Liver (tissue), 9 donors: ENCODE measurements around the gene RNF152. TPM values are rescaled to one million over a fixed set of nuclear protein-coding genes. Genes with fewer than 3 reads are reported as not detected.

ENCODE experiments used
- DNase-seq: peaks from one replicate; pipeline ENCODE4 v3.0.0-alpha.2; 2017; ENCODE audit warnings: low spot score
- H3K27ac ChIP-seq, 2 donors: one replicate each; pipeline ENCODE4 v1.7.0; 2013; ENCODE audit warnings: inconsistent platforms in 2 of 2, low read length in 2 of 2, control low read depth in 1 of 2, low read depth in 1 of 2, mild to moderate bottlenecking in 1 of 2
- H3K27me3 ChIP-seq, 4 donors: one replicate each; pipeline versions ENCODE4 v1.6.1 to v1.7.0; 2013; ENCODE audit warnings: low read length in 3 of 4, inconsistent platforms in 1 of 4, mild to moderate bottlenecking in 1 of 4, moderate library complexity in 1 of 4; ENCODE audit not compliant: control insufficient read depth in 4 of 4, insufficient read depth in 4 of 4
- H3K36me3 ChIP-seq, 4 donors: one replicate each; pipeline versions ENCODE4 v1.6.1 to v1.7.0; 2013; ENCODE audit warnings: low read length in 3 of 4, mild to moderate bottlenecking in 3 of 4, low read depth in 1 of 4, moderate library complexity in 1 of 4; ENCODE audit not compliant: control insufficient read depth in 4 of 4, insufficient read depth in 3 of 4
- H3K4me1 ChIP-seq, 4 donors: one replicate each; pipeline versions ENCODE4 v1.6.1 to v1.7.0; 2013; ENCODE audit warnings: low read length in 3 of 4, mild to moderate bottlenecking in 3 of 4, moderate library complexity in 1 of 4; ENCODE audit not compliant: control insufficient read depth in 4 of 4, insufficient read depth in 4 of 4
- H3K4me3 ChIP-seq, 3 donors: one replicate each; pipeline versions ENCODE4 v1.6.1 to v1.7.0; 2013; ENCODE audit warnings: low read length in 3 of 3, control low read depth in 1 of 3, low read depth in 1 of 3, mild to moderate bottlenecking in 1 of 3
- H3K9ac ChIP-seq, 2 donors: one replicate each; pipeline ENCODE4 v1.7.0; 2013; ENCODE audit warnings: low read length in 2 of 2, mild to moderate bottlenecking in 2 of 2, moderate library complexity in 2 of 2, control low read depth in 1 of 2, low read depth in 1 of 2
- H3K9me3 ChIP-seq, 4 donors: one replicate each; pipeline versions ENCODE4 v1.6.1 to v1.7.0; 2013; ENCODE audit warnings: low read length in 3 of 4; ENCODE audit not compliant: control insufficient read depth in 4 of 4
- EGR1 ChIP-seq, 2 donors: IDR thresholded peaks; 2 replicates each; pipeline ENCODE4 v1.6.1; 2016 to 2018; ENCODE audit warnings: antibody characterized with exemption in 2 of 2, low read depth in 2 of 2
- FOXA1 ChIP-seq: IDR thresholded peaks from 2 replicates; pipeline ENCODE4 v1.6.1; 2016; ENCODE audit warnings: antibody characterized with exemption
- FOXA2 ChIP-seq: IDR thresholded peaks from 2 replicates; pipeline ENCODE4 v1.6.1; 2016; ENCODE audit warnings: antibody characterized with exemption
- GABPA ChIP-seq, 2 donors: IDR thresholded peaks in 1 of 2; conservative IDR thresholded peaks in 1 of 2; 2 replicates each; pipeline ENCODE4 v1.6.1; 2016; ENCODE audit warnings: antibody characterized with exemption in 2 of 2, mild to moderate bottlenecking in 1 of 2, moderate library complexity in 1 of 2
- HNF4A ChIP-seq, 2 donors: conservative IDR thresholded peaks; 2 replicates each; pipeline ENCODE4 v1.6.1; 2016; ENCODE audit warnings: antibody characterized with exemption in 2 of 2, mild to moderate bottlenecking in 2 of 2
- HNF4G ChIP-seq: IDR thresholded peaks from 2 replicates; pipeline ENCODE4 v1.6.1; 2016; ENCODE audit warnings: antibody characterized with exemption
- NR2F2 ChIP-seq: IDR thresholded peaks from 2 replicates; pipeline ENCODE4 v1.6.1; 2016; ENCODE audit warnings: antibody characterized with exemption
- RAD21 ChIP-seq, 2 donors: IDR thresholded peaks; 2 replicates each; pipeline ENCODE4 v1.6.1; 2016; ENCODE audit warnings: antibody characterized with exemption in 2 of 2, mild to moderate bottlenecking in 2 of 2
- RXRA ChIP-seq, 2 donors: IDR thresholded peaks; 2 replicates each; pipeline ENCODE4 v1.6.1; 2017 to 2018; ENCODE audit warnings: antibody characterized with exemption in 2 of 2, mild to moderate bottlenecking in 1 of 2
- SP1 ChIP-seq: IDR thresholded peaks from 2 replicates; pipeline ENCODE4 v1.6.1; 2018; ENCODE audit warnings: antibody characterized with exemption, mild to moderate bottlenecking
- TAF1 ChIP-seq: conservative IDR thresholded peaks from 2 replicates; pipeline ENCODE4 v1.6.1; 2016; ENCODE audit warnings: antibody characterized with exemption, mild to moderate bottlenecking
- YY1 ChIP-seq: IDR thresholded peaks from 2 replicates; pipeline ENCODE4 v1.6.1; 2016; ENCODE audit warnings: antibody characterized with exemption, mild to moderate bottlenecking
- WGBS: extraction: QIAGEN DNeasy Blood & Tissue Kit; methylation state at CpG from one replicate; pipeline ENCODE4 v1.1.7; 2013; 5-methylcytosine and 5-hydroxymethylcytosine counted together
- polyA plus RNA-seq, 2 donors: library from polyadenylated mRNA; stranded (reverse) in 1 of 2; unstranded in 1 of 2; fragments of 200-250 nt in 1 of 2; fragments of >200 nt in 1 of 2; fragmentation: Nextera tagmentation in 1 of 2; extraction: Ambion mirVana in 1 of 2; gene quantifications; one replicate each; pipeline versions ENCODE4 v1.2.1 to v1.2.3, GENCODE V29; 2013 to 2015
- total RNA-seq, 2 donors: library from RNA; depleted of rRNA; stranded (reverse); fragments of >200 nt; gene quantifications; one replicate each; pipeline ENCODE4 v1.2.3, GENCODE V29; 2014
- TF ChIP-seq, protein P1 (sequence below): IDR thresholded peaks from 2 replicates; pipeline ENCODE4 v1.6.1; 2016; ENCODE audit warnings: antibody characterized with exemption, mild to moderate bottlenecking
- TF ChIP-seq, protein P2 (sequence below): IDR thresholded peaks from 2 replicates; pipeline ENCODE4 v1.6.1; 2016; ENCODE audit warnings: antibody characterized with exemption
- TF ChIP-seq, protein P3 (sequence below): fragments of 150-350 bp; IDR thresholded peaks from 2 replicates; pipeline ENCODE4 v1.5.1; 2017; ENCODE audit warnings: improper control_type of control experiment, low read depth, low read length; ENCODE audit not compliant: missing input control
- TF ChIP-seq, protein P4 (sequence below): IDR thresholded peaks from 2 replicates; pipeline ENCODE4 v1.6.1; 2016; ENCODE audit warnings: antibody characterized with exemption
- donor health status: healthy.
- donor health status: healthy.
- donor health status: healthy.
- donor health status: healthy.
- donor health status: healthy.

RNF152 gene
- total and polyA plus RNA-seq, 4 donors, result 6.8 to 115 (median 10.6) TPM

DNA sequence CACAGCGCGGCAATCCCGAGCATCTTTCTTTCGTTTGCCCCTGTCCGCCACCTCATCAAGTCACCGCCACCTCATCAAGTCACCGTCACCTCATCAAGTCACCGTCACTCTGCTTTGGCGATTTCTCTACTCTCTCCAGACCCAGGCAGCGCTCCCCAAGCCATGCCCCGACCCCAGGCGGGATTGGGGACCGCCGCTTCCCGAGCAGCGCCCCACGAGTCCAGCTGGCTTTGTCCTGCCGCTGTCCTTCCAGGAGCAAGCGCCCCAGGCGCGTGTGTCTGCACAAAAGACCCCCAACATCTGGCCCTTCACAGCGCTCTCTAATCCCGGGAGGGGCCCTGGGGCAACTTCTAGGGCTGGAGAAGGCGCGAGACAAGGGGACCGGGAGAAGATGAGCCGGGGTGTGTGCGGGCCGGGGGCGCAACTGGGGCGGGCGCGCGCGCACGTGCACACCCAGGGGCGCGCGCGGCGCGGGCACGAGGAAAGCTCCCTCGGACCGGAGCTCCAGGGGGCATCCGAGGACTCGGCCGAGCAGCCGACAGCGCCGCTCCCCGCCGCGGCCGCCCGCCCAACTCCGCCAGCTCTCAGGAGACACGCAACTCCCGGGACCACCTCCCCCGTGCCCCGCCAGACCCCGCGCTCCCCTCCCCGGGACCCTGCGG, 633 bp upstream of the RNF152 start (continued):
- TF ChIP-seq, protein P1, sequence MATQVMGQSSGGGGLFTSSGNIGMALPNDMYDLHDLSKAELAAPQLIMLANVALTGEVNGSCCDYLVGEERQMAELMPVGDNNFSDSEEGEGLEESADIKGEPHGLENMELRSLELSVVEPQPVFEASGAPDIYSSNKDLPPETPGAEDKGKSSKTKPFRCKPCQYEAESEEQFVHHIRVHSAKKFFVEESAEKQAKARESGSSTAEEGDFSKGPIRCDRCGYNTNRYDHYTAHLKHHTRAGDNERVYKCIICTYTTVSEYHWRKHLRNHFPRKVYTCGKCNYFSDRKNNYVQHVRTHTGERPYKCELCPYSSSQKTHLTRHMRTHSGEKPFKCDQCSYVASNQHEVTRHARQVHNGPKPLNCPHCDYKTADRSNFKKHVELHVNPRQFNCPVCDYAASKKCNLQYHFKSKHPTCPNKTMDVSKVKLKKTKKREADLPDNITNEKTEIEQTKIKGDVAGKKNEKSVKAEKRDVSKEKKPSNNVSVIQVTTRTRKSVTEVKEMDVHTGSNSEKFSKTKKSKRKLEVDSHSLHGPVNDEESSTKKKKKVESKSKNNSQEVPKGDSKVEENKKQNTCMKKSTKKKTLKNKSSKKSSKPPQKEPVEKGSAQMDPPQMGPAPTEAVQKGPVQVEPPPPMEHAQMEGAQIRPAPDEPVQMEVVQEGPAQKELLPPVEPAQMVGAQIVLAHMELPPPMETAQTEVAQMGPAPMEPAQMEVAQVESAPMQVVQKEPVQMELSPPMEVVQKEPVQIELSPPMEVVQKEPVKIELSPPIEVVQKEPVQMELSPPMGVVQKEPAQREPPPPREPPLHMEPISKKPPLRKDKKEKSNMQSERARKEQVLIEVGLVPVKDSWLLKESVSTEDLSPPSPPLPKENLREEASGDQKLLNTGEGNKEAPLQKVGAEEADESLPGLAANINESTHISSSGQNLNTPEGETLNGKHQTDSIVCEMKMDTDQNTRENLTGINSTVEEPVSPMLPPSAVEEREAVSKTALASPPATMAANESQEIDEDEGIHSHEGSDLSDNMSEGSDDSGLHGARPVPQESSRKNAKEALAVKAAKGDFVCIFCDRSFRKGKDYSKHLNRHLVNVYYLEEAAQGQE, result no peak
- TF ChIP-seq YY1 (no peak), HNF4A (conservative IDR thresholded peaks at IDR 0.05) (no peak), HNF4G (no peak), TAF1 (no peak)

DNA sequence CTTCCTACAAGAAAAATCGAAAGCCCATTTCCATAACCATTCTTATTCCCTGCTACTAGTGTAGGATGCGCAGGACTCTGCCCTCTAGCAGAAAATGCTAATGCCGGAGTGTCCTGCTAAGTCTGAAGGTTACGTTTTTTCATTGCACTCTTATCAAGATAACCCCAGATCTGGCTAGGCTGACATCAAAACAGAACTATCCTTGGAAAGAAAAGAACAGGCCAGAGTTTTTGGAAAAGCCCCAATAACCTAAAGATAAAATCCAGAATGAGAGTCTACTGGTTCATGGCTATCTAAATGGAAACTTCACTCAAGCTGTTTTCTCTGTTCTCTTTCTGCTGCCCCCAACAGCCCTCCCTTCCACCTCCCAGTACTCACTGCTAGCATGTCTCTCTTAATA, 913 bp downstream of the RNF152 start:
- H3K4me3 ChIP-seq, result peak overlapping the region in 2 of 3 donors; percentile 67 to 98
- TF ChIP-seq EGR1 (IDR thresholded peaks at IDR 0.05; ENCODE audit: low read depth in 2 of 2) (no peak), RXRA (IDR thresholded peaks at IDR 0.05) (peak; percentile 52 to 62), GABPA (IDR thresholded peaks at IDR 0.05 in 1 of 2, conservative IDR thresholded peaks at IDR 0.05 in 1 of 2) (no peak), YY1 (no peak), RAD21 (IDR thresholded peaks at IDR 0.05) (peak; percentile 20 to 37), SP1 (peak; percentile 30), HNF4A (conservative IDR thresholded peaks at IDR 0.05) (peak; percentile 73 to 76)
- TF ChIP-seq, protein P2, sequence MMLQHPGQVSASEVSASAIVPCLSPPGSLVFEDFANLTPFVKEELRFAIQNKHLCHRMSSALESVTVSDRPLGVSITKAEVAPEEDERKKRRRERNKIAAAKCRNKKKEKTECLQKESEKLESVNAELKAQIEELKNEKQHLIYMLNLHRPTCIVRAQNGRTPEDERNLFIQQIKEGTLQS, result peak; percentile 22
- TF ChIP-seq, protein P3, sequence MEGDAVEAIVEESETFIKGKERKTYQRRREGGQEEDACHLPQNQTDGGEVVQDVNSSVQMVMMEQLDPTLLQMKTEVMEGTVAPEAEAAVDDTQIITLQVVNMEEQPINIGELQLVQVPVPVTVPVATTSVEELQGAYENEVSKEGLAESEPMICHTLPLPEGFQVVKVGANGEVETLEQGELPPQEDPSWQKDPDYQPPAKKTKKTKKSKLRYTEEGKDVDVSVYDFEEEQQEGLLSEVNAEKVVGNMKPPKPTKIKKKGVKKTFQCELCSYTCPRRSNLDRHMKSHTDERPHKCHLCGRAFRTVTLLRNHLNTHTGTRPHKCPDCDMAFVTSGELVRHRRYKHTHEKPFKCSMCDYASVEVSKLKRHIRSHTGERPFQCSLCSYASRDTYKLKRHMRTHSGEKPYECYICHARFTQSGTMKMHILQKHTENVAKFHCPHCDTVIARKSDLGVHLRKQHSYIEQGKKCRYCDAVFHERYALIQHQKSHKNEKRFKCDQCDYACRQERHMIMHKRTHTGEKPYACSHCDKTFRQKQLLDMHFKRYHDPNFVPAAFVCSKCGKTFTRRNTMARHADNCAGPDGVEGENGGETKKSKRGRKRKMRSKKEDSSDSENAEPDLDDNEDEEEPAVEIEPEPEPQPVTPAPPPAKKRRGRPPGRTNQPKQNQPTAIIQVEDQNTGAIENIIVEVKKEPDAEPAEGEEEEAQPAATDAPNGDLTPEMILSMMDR, result no peak
- H3K4me1 ChIP-seq, result peaks cover 0 to 18% (median 12%) of the 10 kb centered on the region in 4 donors
- peak overlapping the region in 1 of 2 donors; percentile 91 for H3K9ac ChIP-seq
- DNase-seq, result no peak
- peak overlapping the region; percentile 49 to 80 for H3K27ac ChIP-seq
- H3K27me3 ChIP-seq, result no peaks in the 10 kb centered on the region
- H3K9me3 ChIP-seq, result no peaks in the 10 kb centered on the region
- 38% methylated on average over 4 of the region's 4 CpGs for WGBS
- peaks cover 1 to 29% (median 9%) of the 10 kb centered on the region in 4 donors for H3K36me3 ChIP-seq

DNA sequence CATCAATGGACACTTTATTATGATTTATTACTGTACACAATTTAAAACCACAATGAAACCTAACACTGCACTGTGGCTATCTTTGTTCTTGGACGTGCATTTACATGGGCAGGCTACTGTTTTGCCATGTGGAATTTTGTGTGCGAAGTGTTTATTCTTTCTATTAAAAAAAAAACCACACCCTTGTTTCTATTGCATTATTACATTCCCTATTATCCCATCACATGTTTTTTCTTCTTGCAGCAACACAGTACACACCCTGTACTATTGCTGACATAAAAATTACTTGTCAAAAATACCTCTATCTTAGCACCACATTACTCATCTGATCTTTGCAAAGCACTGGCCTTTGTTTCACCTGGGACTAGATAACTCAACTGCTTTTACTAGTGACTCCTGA, 1.5 kb downstream of the RNF152 start:
- no peak for DNase-seq
- WGBS, result 86% methylated on average over 2 of the region's 2 CpGs
- no peak overlapping the region for H3K4me3 ChIP-seq
- peak overlapping the region in 1 of 2 donors; percentile 91 for H3K9ac ChIP-seq
- no peaks in the 10 kb centered on the region for H3K9me3 ChIP-seq
- peaks cover 1 to 34% (median 9%) of the 10 kb centered on the region in 4 donors for H3K36me3 ChIP-seq
- no peaks in the 10 kb centered on the region for H3K27me3 ChIP-seq
- H3K4me1 ChIP-seq, result peaks cover 0 to 19% (median 12%) of the 10 kb centered on the region in 4 donors
- H3K27ac ChIP-seq, result no peak overlapping the region
- TF ChIP-seq, protein P4, sequence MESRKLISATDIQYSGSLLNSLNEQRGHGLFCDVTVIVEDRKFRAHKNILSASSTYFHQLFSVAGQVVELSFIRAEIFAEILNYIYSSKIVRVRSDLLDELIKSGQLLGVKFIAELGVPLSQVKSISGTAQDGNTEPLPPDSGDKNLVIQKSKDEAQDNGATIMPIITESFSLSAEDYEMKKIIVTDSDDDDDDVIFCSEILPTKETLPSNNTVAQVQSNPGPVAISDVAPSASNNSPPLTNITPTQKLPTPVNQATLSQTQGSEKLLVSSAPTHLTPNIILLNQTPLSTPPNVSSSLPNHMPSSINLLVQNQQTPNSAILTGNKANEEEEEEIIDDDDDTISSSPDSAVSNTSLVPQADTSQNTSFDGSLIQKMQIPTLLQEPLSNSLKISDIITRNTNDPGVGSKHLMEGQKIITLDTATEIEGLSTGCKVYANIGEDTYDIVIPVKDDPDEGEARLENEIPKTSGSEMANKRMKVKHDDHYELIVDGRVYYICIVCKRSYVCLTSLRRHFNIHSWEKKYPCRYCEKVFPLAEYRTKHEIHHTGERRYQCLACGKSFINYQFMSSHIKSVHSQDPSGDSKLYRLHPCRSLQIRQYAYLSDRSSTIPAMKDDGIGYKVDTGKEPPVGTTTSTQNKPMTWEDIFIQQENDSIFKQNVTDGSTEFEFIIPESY, result no peak
- TF ChIP-seq, protein P2, result no peak
- no peak for TF ChIP-seq NR2F2
- TF ChIP-seq FOXA1, result no peak
- no peak for TF ChIP-seq RXRA (IDR thresholded peaks at IDR 0.05)
- TF ChIP-seq, protein P1, result no peak
- no peak for TF ChIP-seq TAF1
- TF ChIP-seq SP1, result no peak
- TF ChIP-seq FOXA2, result no peak
